Natural killer cell (primary cell): ENCODE data around the gene KCNJ6. TPM values are rescaled to one million over a fixed set of nuclear protein-coding genes. Genes with fewer than 3 reads are reported as not detected.

Experiments
- ATAC-seq, 3 donors: fragments of 150-1000 bp in 2 of 3; fragments of 200-7000 bp in 1 of 3; cut with Tn5 transposase; 1 replicate in 1 of 3; 2 replicates in 2 of 3; pipeline ENCODE4 v1.10.0; 2021; ENCODE audit warnings: mild to moderate bottlenecking in 2 of 3, moderate library complexity in 2 of 3
- DNase-seq, 2 donors: peaks; one replicate each; pipeline versions ENCODE4 v3.0.0 to v3.0.0-alpha.2; 2013 to 2021; ENCODE audit warnings: mixed read lengths in 1 of 2
- H3K27ac ChIP-seq: one replicate; pipeline ENCODE4 v1.5.1; 2013; ENCODE audit warnings: mild to moderate bottlenecking, low read length
- H3K27me3 ChIP-seq: one replicate; pipeline ENCODE4 v1.6.1; 2013; ENCODE audit warnings: low read length; ENCODE audit not compliant: control insufficient read depth, insufficient read depth
- H3K36me3 ChIP-seq: one replicate; pipeline ENCODE4 v1.6.1; 2013; ENCODE audit warnings: low read length; ENCODE audit not compliant: control insufficient read depth, insufficient read depth
- H3K4me1 ChIP-seq: one replicate; pipeline ENCODE4 v1.6.1; 2013; ENCODE audit warnings: low read length; ENCODE audit not compliant: control insufficient read depth, insufficient read depth
- H3K4me3 ChIP-seq: one replicate; pipeline ENCODE4 v1.5.1; 2013; ENCODE audit warnings: low read length
- H3K9me3 ChIP-seq: one replicate; pipeline ENCODE4 v1.6.1; 2013; ENCODE audit warnings: low read length; ENCODE audit not compliant: control insufficient read depth, insufficient read depth
- H3K27ac Mint-ChIP-seq, 2 donors: one replicate each; pipeline ENCODE4 v1.8.0; 2022; ENCODE audit warnings: mild to moderate bottlenecking in 2 of 2, mixed read lengths in 2 of 2, moderate library complexity in 1 of 2
- H3K27me3 Mint-ChIP-seq, 2 donors: one replicate each; pipeline ENCODE4 v1.8.0; 2022; ENCODE audit warnings: low read depth in 2 of 2, mixed read lengths in 2 of 2
- H3K36me3 Mint-ChIP-seq: one replicate; pipeline ENCODE4 v1.8.0; 2022; ENCODE audit warnings: mixed read lengths
- H3K4me1 Mint-ChIP-seq, 2 donors: one replicate each; pipeline ENCODE4 v1.8.0; 2022; ENCODE audit warnings: mixed read lengths in 2 of 2
- H3K4me3 Mint-ChIP-seq: one replicate; pipeline ENCODE4 v1.8.0; 2022; ENCODE audit warnings: mild to moderate bottlenecking, moderate library complexity, mixed read lengths
- H3K9me3 Mint-ChIP-seq, 2 donors: one replicate each; pipeline ENCODE4 v1.8.0; 2022; ENCODE audit warnings: mixed read lengths in 2 of 2
- WGBS: methylation state at CpG from one replicate; pipeline ENCODE4 v1.1.7; 2013; ENCODE audit warnings: missing lambda C conversion rate; ENCODE audit not compliant: insufficient coverage; 5-methylcytosine and 5-hydroxymethylcytosine counted together
- intact Hi-C: fragments of 100-400 bp; cut with micrococcal nuclease; formaldehyde crosslinking; loops from one replicate; pipeline ENCODE4 v1.14.2; 2022
- total RNA-seq, 4 donors: library from RNA; stranded (reverse); fragments of 120-200 nt in 1 of 4; gene quantifications; one replicate each; pipeline versions ENCODE4 v1.2.3 to v1.2.4, GENCODE V29; 2013 to 2022
- TF ChIP-seq, protein P1 (sequence below): fragments of 200-600 bp; IDR thresholded peaks from one replicate; pipeline ENCODE4 v1.8.0; 2022; ENCODE audit warnings: antibody characterized with exemption

KCNJ6 gene
- total RNA-seq, 3 donors from 2014 or later (not counting 1 experiment from before 2014, with no cell fraction given), result not detected

DNA sequence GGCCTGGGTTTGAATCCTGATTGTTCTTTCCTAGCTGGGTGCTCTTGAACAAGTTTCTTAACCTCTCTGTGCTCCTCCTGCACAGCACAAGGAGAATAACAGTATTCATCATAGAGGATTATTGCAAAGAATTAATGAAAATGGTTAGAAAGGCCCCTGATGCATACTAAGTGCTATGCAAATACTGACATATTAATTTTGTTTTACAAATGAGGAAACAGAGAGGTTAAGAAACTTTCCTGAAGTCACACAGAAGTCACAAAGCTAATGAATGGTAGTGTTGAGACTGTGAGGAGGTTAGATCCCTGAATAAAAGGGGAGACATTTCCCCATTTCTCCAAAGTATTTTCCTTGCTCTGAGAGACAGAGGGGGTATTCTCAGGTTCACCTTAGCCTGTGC lies 99.0 kb downstream of the KCNJ6 start:
- DNase-seq (no peak), ATAC-seq (no peak)
- no peak overlapping the region for H3K4me3 ChIP-seq
- intact Hi-C loops, result no loop called here
- H3K4me1 Mint-ChIP-seq, result no peaks in the 10 kb centered on the region
- H3K9me3 ChIP-seq, result no peaks in the 10 kb centered on the region
- H3K27ac Mint-ChIP-seq, result no peak overlapping the region
- H3K27me3 Mint-ChIP-seq, result peaks cover 5 to 29% of the 10 kb centered on the region in 2 donors
- no peak overlapping the region for H3K4me3 Mint-ChIP-seq
- TF ChIP-seq, protein P1, sequence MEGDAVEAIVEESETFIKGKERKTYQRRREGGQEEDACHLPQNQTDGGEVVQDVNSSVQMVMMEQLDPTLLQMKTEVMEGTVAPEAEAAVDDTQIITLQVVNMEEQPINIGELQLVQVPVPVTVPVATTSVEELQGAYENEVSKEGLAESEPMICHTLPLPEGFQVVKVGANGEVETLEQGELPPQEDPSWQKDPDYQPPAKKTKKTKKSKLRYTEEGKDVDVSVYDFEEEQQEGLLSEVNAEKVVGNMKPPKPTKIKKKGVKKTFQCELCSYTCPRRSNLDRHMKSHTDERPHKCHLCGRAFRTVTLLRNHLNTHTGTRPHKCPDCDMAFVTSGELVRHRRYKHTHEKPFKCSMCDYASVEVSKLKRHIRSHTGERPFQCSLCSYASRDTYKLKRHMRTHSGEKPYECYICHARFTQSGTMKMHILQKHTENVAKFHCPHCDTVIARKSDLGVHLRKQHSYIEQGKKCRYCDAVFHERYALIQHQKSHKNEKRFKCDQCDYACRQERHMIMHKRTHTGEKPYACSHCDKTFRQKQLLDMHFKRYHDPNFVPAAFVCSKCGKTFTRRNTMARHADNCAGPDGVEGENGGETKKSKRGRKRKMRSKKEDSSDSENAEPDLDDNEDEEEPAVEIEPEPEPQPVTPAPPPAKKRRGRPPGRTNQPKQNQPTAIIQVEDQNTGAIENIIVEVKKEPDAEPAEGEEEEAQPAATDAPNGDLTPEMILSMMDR, result no peak
- H3K36me3 Mint-ChIP-seq, result no peaks in the 10 kb centered on the region
- H3K27me3 ChIP-seq, result no peaks in the 10 kb centered on the region
- no peak overlapping the region for H3K27ac ChIP-seq
- H3K4me1 ChIP-seq, result no peaks in the 10 kb centered on the region
- peaks cover 0 to 2% of the 10 kb centered on the region in 2 donors for H3K9me3 Mint-ChIP-seq
- H3K36me3 ChIP-seq, result no peaks in the 10 kb centered on the region

DNA sequence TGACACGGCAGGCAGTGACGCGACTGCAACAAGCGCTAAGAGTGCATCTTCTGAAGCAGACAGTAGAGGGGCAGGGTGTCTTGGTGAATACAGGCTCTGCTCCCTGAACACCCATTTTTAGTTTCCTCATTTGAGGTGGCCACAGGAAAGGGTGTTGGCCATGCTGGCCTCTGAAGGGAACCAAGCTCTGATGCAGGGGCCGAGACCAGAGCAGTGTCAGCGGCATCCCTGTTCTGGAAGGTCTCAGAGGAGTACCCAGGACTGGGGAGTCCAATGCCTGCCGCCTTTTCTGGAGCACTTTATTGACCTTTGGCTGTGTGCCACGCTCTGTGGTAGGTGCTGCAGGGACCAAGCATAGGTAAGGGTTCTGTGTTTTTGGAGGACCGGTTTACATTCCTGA lies 100.4 kb downstream of the KCNJ6 start:
- H3K27me3 Mint-ChIP-seq, result peaks cover 9 to 42% of the 10 kb centered on the region in 2 donors
- no peaks in the 10 kb centered on the region for H3K9me3 ChIP-seq
- H3K36me3 Mint-ChIP-seq, result no peaks in the 10 kb centered on the region
- H3K27ac ChIP-seq, result no peak overlapping the region
- ATAC-seq (peak in 1 of 3 donors; percentile 68), DNase-seq (no peak)
- no peak overlapping the region for H3K27ac Mint-ChIP-seq
- H3K4me3 ChIP-seq, result no peak overlapping the region
- H3K27me3 ChIP-seq, result no peaks in the 10 kb centered on the region
- no peak overlapping the region for H3K4me3 Mint-ChIP-seq
- intact Hi-C loops, result no loop called here
- 88% methylated on average over 9 of the region's 9 CpGs for WGBS
- H3K9me3 Mint-ChIP-seq, result peaks cover 0 to 4% of the 10 kb centered on the region in 2 donors
- no peaks in the 10 kb centered on the region for H3K4me1 Mint-ChIP-seq
- no peaks in the 10 kb centered on the region for H3K4me1 ChIP-seq
- H3K36me3 ChIP-seq, result no peaks in the 10 kb centered on the region
- TF ChIP-seq, protein P1, result no peak

DNA sequence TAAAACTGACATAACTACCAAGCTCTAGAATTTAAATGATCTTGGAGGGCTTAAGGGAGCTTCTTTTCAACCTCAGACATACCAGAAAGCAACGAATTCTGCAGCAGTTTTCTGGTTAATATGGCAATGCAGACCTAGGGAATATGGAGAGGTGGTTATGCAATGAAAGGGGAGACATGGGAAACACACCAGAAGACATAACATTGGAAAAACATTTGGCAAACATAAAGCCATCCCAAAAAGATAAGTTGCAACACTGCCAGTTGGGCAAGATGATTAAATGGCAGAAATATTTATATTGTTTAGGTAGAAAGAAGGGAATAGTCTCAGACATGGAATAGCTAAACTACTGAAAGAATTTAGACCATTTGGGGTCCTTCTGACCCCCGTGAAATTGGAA lies 104.5 kb downstream of the KCNJ6 start:
- Mint-ChIP-seq H3K36me3 (no peaks in the 10 kb centered on the region), H3K4me3 (no peak overlapping the region), H3K4me1 (no peaks in the 10 kb centered on the region), H3K27me3 (peaks cover 9 to 34% of the 10 kb centered on the region in 2 donors), H3K9me3 (peaks cover 0 to 6% of the 10 kb centered on the region in 2 donors), H3K27ac (no peak overlapping the region)
- DNase-seq (no peak), ATAC-seq (no peak)
- H3K36me3 ChIP-seq, result no peaks in the 10 kb centered on the region
- H3K27me3 ChIP-seq, result no peaks in the 10 kb centered on the region
- intact Hi-C loops, result no loop called here
- H3K9me3 ChIP-seq, result no peaks in the 10 kb centered on the region
- no peak overlapping the region for H3K4me3 ChIP-seq
- TF ChIP-seq, protein P1, result no peak
- H3K27ac ChIP-seq, result no peak overlapping the region
- no peaks in the 10 kb centered on the region for H3K4me1 ChIP-seq
- no CpG with 5 or more reads among the region's 2 CpGs for whole genome bisulfite sequencing

DNA sequence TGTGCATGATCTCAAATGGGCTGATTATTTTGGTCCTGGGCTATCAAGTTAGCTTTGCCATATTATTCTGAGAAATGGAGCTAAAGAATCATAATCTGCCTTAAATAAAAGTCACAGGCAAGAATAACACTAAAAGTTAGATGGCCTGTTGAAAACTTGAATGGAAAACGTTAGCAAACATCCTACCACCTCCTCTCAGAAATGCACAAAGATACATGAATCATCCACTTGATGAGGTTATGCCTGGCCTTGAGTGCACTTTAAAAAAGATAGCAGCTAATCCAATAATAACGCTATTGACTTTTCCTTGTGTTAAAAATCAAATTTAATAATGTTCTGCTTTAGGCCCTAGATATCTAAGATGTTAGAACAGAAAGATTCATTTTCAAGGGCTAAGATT lies 108.0 kb downstream of the KCNJ6 start:
- H3K4me1 Mint-ChIP-seq, result no peaks in the 10 kb centered on the region
- H3K36me3 Mint-ChIP-seq, result no peaks in the 10 kb centered on the region
- no peak for DNase-seq
- no peak overlapping the region for H3K4me3 ChIP-seq
- H3K4me3 Mint-ChIP-seq, result no peak overlapping the region
- H3K4me1 ChIP-seq, result no peaks in the 10 kb centered on the region
- TF ChIP-seq, protein P1, result no peak
- no peaks in the 10 kb centered on the region for H3K27me3 ChIP-seq
- H3K27ac Mint-ChIP-seq, result no peak overlapping the region
- no peaks in the 10 kb centered on the region for H3K36me3 ChIP-seq
- H3K27ac ChIP-seq, result no peak overlapping the region
- peaks cover 0 to 4% of the 10 kb centered on the region in 2 donors for H3K9me3 Mint-ChIP-seq
- H3K27me3 Mint-ChIP-seq, result peaks cover 9 to 29% of the 10 kb centered on the region in 2 donors
- 87% methylated on average over 2 of the region's 2 CpGs for WGBS
- no peak for ATAC-seq
- H3K9me3 ChIP-seq, result no peaks in the 10 kb centered on the region
- intact Hi-C loops, result no loop called here
